K562 (cell line): ENCODE results near the gene TMEM127. TPM values are rescaled to one million over a fixed set of nuclear protein-coding genes. Genes with fewer than 3 reads are reported as not detected.

Source experiments
- ATF1 ChIP-seq, 2 experiments: fragments of 450-650 bp in 1 of 2; IDR thresholded peaks; 2 replicates each; pipeline ENCODE4 v1.6.1; 2016; ENCODE audit warnings: missing compliant biosample characterization in 1 of 2, missing genetic modification characterization in 1 of 2
- BRD4 ChIP-seq: fragments of 200-600 bp; sonication (generic); IDR thresholded peaks from 2 replicates; pipeline ENCODE4 v1.6.1; 2017; ENCODE audit warnings: inconsistent platforms
- C11orf30 ChIP-seq: fragments of 450-650 bp; IDR thresholded peaks from 2 replicates; pipeline ENCODE4 v1.6.1; 2016; ENCODE audit warnings: low read depth, mild to moderate bottlenecking
- CCNT2 ChIP-seq: IDR thresholded peaks from 2 replicates; pipeline ENCODE4 v1.6.1; 2011; ENCODE audit warnings: borderline replicate concordance, low read depth, mild to moderate bottlenecking, moderate library complexity, mixed read lengths, low read length; ENCODE audit not compliant: insufficient read length; ENCODE audit errors: extremely low read depth
- CEBPG ChIP-seq, 3 experiments: fragments of 200-800 bp in 1 of 3; sonication (Bioruptor generic) in 1 of 3; sonication (generic) in 1 of 3; formaldehyde crosslinking in 1 of 3; IDR thresholded peaks in 2 of 3; conservative IDR thresholded peaks in 1 of 3; 2 replicates each; pipeline versions ENCODE4 v1.6.1 to v1.8.0; 2016 to 2022; ENCODE audit warnings: missing compliant biosample characterization in 2 of 3, missing genetic modification characterization in 2 of 3, mild to moderate bottlenecking in 1 of 3, missing genetic modification reagents in 1 of 3
- CREB1 ChIP-seq, 2 experiments: sonication (generic) in 1 of 2; formaldehyde crosslinking in 1 of 2; IDR thresholded peaks; 2 replicates each; pipeline versions ENCODE4 v1.6.1 to v1.8.0; 2012 to 2022; ENCODE audit warnings: inconsistent platforms in 1 of 2, mild to moderate bottlenecking in 1 of 2, missing genetic modification reagents in 1 of 2, moderate library complexity in 1 of 2
- CREM ChIP-seq: IDR thresholded peaks from 2 replicates; pipeline ENCODE4 v1.6.1; 2014; ENCODE audit warnings: antibody characterized with exemption, low read depth
- HMG20B ChIP-seq: fragments of 250-450 bp; sonication (Bioruptor Pico); IDR thresholded peaks from 2 replicates; pipeline ENCODE4 v1.5.0; 2021; ENCODE audit warnings: mild to moderate bottlenecking
- MAFK ChIP-seq: IDR thresholded peaks from 2 replicates; pipeline ENCODE4 v1.6.1; 2011; ENCODE audit warnings: low read length, improper control_type of control experiment
- TAF1 ChIP-seq: IDR thresholded peaks from 2 replicates; pipeline ENCODE4 v1.6.1; 2011; ENCODE audit warnings: mild to moderate bottlenecking, low read length, moderate library complexity; ENCODE audit not compliant: insufficient read depth, control insufficient read depth, severe bottlenecking; ENCODE audit errors: extremely low read depth
- TEAD4 ChIP-seq, 2 experiments: sonication (generic) in 1 of 2; formaldehyde crosslinking in 1 of 2; IDR thresholded peaks; 2 replicates each; pipeline versions ENCODE4 v1.6.1 to v1.8.0; 2012 to 2022; ENCODE audit warnings: borderline replicate concordance in 1 of 2, inconsistent platforms in 1 of 2, low read length in 1 of 2, mild to moderate bottlenecking in 1 of 2, missing genetic modification reagents in 1 of 2
- WHSC1 ChIP-seq: IDR thresholded peaks from one replicate; pipeline ENCODE4 v1.6.1; 2012; ENCODE audit warnings: low read length, control low read depth, inconsistent platforms
- XRCC5 ChIP-seq: fragments of 200-400 bp; formaldehyde crosslinking; IDR thresholded peaks from 2 replicates; pipeline ENCODE4 v1.6.1; 2017; ENCODE audit warnings: low read depth, mild to moderate bottlenecking, low read length
- ZNF124 ChIP-seq: sonication (generic); formaldehyde crosslinking; IDR thresholded peaks from 2 replicates; pipeline ENCODE4 v1.8.1; 2022; ENCODE audit warnings: missing genetic modification reagents
- ZNF316 ChIP-seq: fragments of 450-650 bp; IDR thresholded peaks from 2 replicates; pipeline ENCODE4 v1.6.1; 2016
- ZNF408 ChIP-seq: fragments of 250-450 bp; sonication (Bioruptor Pico); IDR thresholded peaks from 2 replicates; pipeline ENCODE4 v1.4.0; 2020; ENCODE audit warnings: low read depth, mild to moderate bottlenecking, moderate library complexity
- ZNF449 ChIP-seq: fragments of 250-450 bp; sonication (Bioruptor Pico); IDR thresholded peaks from 2 replicates; pipeline ENCODE4 v1.8.0; 2022; ENCODE audit warnings: moderate library complexity, mild to moderate bottlenecking, inconsistent platforms
- polyA plus RNA-seq, 8 experiments: library from polyadenylated mRNA; depleted of rRNA in 4 of 8; stranded (reverse) in 5 of 8; unstranded in 3 of 8; fragments of >200 nt; fragmentation: Nextera tagmentation in 2 of 8; fragmentation: Illumina TruSeq in 1 of 8; extraction: Ambion mirVana in 2 of 8; extraction: Trizol in 1 of 8; gene quantifications; 2 replicates each; pipeline versions ENCODE4 v1.2.1 to v1.2.3, GENCODE V29; 2011 to 2014; ENCODE audit warnings: inconsistent platforms in 1 of 8, missing spikeins in 1 of 8
- total RNA-seq, 7 experiments: library from RNA; depleted of rRNA in 6 of 7; stranded (reverse); fragments of >200 nt in 6 of 7; fragmentation: Illumina TruSeq in 2 of 7; extraction: Trizol in 2 of 7; gene quantifications; 2 replicates each; pipeline versions ENCODE4 v1.2.1 to v1.2.3, GENCODE V29; 2011 to 2021; ENCODE audit warnings: low replicate concordance in 1 of 7
- TF ChIP-seq, protein P1 (sequence below): sonication (generic); formaldehyde crosslinking; IDR thresholded peaks from 2 replicates; pipeline ENCODE4 v1.8.1; 2023; ENCODE audit warnings: mild to moderate bottlenecking, missing genetic modification reagents
- TF ChIP-seq, protein P2 (sequence below): sonication (generic); formaldehyde crosslinking; IDR thresholded peaks from 2 replicates; pipeline ENCODE4 v1.9.0; 2022; ENCODE audit warnings: mild to moderate bottlenecking, missing genetic modification reagents

The TMEM127 gene
- total and polyA plus RNA-seq, 9 of the 15 experiments (the other 6 are each of a cell fraction or from before 2014, with no cell fraction given) = 1.7 to 20.0 (median 9.9) TPM

GRCh38 chr2:96207073-96207773 lies 58.6 kb downstream of the TMEM127 start (continued):
- peak; percentile 62 for TF ChIP-seq CREB1 (IDR thresholded peaks at IDR 0.05)
- peak; percentile 28; the same call in 1 of the 2 replicates for TF ChIP-seq CREB1 (CRISPR knock-in tag; IDR thresholded peaks at IDR 0.05)
- TF ChIP-seq ZNF124 (CRISPR knock-in tag) = no peak
- no peak for TF ChIP-seq CCNT2
- TF ChIP-seq ZNF316 = peak; percentile 44
- TF ChIP-seq ZNF408 = no peak
- TF ChIP-seq C11orf30 = peak; percentile 32; the same call in 1 of the 2 replicates
- TF ChIP-seq WHSC1 = no peak
- no peak for TF ChIP-seq ATF1 (CRISPR knock-in tag; IDR thresholded peaks at IDR 0.05)
- TF ChIP-seq ATF1 (tag; IDR thresholded peaks at IDR 0.05) = peak; percentile 56; the same call in 1 of the 2 replicates
- no peak for TF ChIP-seq HMG20B (CRISPR knock-in tag)
- 0 out of 2 replicates have a peak, but pooled peaks have one; percentile 51 for TF ChIP-seq XRCC5
- peak; percentile 69; the same call in 1 of the 2 replicates for TF ChIP-seq CREM
- TF ChIP-seq BRD4 = 0 out of 2 replicates have a peak, but pooled peaks have one; percentile 3
- TF ChIP-seq, protein P1, sequence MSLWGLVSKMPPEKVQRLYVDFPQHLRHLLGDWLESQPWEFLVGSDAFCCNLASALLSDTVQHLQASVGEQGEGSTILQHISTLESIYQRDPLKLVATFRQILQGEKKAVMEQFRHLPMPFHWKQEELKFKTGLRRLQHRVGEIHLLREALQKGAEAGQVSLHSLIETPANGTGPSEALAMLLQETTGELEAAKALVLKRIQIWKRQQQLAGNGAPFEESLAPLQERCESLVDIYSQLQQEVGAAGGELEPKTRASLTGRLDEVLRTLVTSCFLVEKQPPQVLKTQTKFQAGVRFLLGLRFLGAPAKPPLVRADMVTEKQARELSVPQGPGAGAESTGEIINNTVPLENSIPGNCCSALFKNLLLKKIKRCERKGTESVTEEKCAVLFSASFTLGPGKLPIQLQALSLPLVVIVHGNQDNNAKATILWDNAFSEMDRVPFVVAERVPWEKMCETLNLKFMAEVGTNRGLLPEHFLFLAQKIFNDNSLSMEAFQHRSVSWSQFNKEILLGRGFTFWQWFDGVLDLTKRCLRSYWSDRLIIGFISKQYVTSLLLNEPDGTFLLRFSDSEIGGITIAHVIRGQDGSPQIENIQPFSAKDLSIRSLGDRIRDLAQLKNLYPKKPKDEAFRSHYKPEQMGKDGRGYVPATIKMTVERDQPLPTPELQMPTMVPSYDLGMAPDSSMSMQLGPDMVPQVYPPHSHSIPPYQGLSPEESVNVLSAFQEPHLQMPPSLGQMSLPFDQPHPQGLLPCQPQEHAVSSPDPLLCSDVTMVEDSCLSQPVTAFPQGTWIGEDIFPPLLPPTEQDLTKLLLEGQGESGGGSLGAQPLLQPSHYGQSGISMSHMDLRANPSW (CRISPR knock-in tag) = no peak
- TF ChIP-seq CEBPG (CRISPR knock-in tag; IDR thresholded peaks at IDR 0.05) = no peak
- TF ChIP-seq CEBPG (tag; conservative IDR thresholded peaks at IDR 0.05 in 1 of 2, IDR thresholded peaks at IDR 0.05 in 1 of 2) = no peak
- no peak for TF ChIP-seq ZNF449 (CRISPR knock-in tag)
- TF ChIP-seq, protein P2, sequence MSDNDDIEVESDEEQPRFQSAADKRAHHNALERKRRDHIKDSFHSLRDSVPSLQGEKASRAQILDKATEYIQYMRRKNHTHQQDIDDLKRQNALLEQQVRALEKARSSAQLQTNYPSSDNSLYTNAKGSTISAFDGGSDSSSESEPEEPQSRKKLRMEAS (CRISPR knock-in tag) = no peak
- peak; percentile 29; the same call in 1 of the 2 replicates for TF ChIP-seq MAFK
- TF ChIP-seq TAF1 = no peak
- no peak for TF ChIP-seq TEAD4 (IDR thresholded peaks at IDR 0.05; ENCODE audit: low read length)
- TF ChIP-seq TEAD4 (CRISPR knock-in tag; IDR thresholded peaks at IDR 0.05; ENCODE audit: borderline replicate concordance) = no peak
